Parathyroid adenoma (tissue), 2 donors: Measurements from ENCODE around the gene C16orf54.

Experiments used
- H2AFZ ChIP-seq: fragments of 300-600 bp; sonication (generic); one replicate; pipeline ENCODE4 v1.7.0; 2017; ENCODE audit warnings: antibody characterized with exemption, mild to moderate bottlenecking
- H3K27ac ChIP-seq: fragments of 300-600 bp; sonication (generic); one replicate; pipeline ENCODE4 v1.7.0; 2017
- H3K27me3 ChIP-seq: fragments of 300-600 bp; sonication (generic); one replicate; pipeline ENCODE4 v1.7.0; 2017; ENCODE audit warnings: low read length; ENCODE audit not compliant: control insufficient read depth, insufficient read depth
- H3K36me3 ChIP-seq: fragments of 300-600 bp; sonication (generic); one replicate; pipeline ENCODE4 v1.7.0; 2017; ENCODE audit warnings: low read length; ENCODE audit not compliant: control insufficient read depth, insufficient read depth
- H3K4me1 ChIP-seq: fragments of 300-600 bp; sonication (generic); one replicate; pipeline ENCODE4 v1.7.0; 2017; ENCODE audit warnings: control low read depth
- H3K4me2 ChIP-seq: fragments of 300-600 bp; sonication (generic); one replicate; pipeline ENCODE4 v1.7.0; 2017; ENCODE audit warnings: low read length
- H3K4me3 ChIP-seq: fragments of 300-600 bp; sonication (generic); one replicate; pipeline ENCODE4 v1.7.0; 2017; ENCODE audit warnings: low read depth, low read length
- H3K79me2 ChIP-seq: fragments of 300-600 bp; sonication (generic); one replicate; pipeline ENCODE4 v1.7.0; 2017; ENCODE audit warnings: control low read depth
- H3K9ac ChIP-seq: fragments of 300-600 bp; sonication (generic); one replicate; pipeline ENCODE4 v1.7.0; 2017; ENCODE audit warnings: mild to moderate bottlenecking
- H3K9me3 ChIP-seq: fragments of 300-600 bp; sonication (generic); one replicate; pipeline ENCODE4 v1.7.0; 2017; ENCODE audit warnings: low read length; ENCODE audit not compliant: control insufficient read depth
- TF ChIP-seq, protein P1 (sequence below): fragments of 300-600 bp; sonication (generic); IDR thresholded peaks from one replicate; pipeline ENCODE4 v1.7.0; 2017; ENCODE audit warnings: antibody characterized with exemption, mild to moderate bottlenecking
- donor health status: primary hyperparathyroidism.

C16orf54 gene

DNA sequence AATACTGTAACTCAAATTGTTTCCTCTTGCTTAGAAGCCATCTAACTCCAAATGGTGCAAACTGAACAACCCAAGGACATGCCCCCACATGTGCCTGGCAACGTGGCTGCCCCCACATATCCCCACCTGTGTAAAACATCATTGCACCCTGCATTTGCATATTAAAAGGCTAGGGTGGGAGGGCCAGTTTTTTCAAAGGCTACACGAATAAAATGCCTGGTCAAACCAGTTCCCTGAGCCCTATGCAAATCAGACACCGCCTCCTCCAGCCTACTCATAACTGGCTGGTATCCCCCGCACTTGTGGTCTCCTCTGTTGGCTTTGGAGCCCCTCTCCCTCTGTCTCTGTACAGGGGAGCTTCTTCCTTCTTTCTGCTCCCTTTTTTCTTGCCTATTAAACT is 26.7 kb downstream of the C16orf54 start:
- no peak overlapping the region for H3K9ac ChIP-seq

DNA sequence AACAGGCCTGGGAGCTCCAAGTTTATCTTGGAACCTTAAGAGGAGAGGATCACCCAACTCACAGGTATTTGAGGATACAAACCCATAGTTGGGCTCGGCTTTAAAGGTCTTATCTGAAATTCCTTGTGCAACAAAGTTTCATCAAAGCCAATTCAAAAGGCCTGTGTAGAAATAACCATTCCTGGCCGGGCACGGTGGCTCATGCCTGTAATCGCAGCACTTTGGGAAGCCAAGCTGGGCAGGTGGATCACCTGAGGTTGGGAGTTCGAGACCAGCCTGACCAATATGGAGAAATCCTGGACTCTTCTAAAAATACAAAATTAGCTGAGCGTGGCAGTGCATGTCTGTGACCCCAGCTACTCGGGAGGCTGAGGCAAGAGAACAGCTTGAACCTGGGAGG is 28.7 kb downstream of the C16orf54 start:
- no peak overlapping the region for H3K27ac ChIP-seq
- H3K9ac ChIP-seq: no peak overlapping the region
- no peaks in the 10 kb centered on the region for H3K9me3 ChIP-seq
- H2AFZ ChIP-seq: no peak overlapping the region
- H3K4me3 ChIP-seq: no peak overlapping the region
- H3K36me3 ChIP-seq: no peaks in the 10 kb centered on the region
- H3K4me1 ChIP-seq: no peaks in the 10 kb centered on the region
- no peaks in the 10 kb centered on the region for H3K79me2 ChIP-seq
- H3K4me2 ChIP-seq: no peak overlapping the region
- TF ChIP-seq, protein P1, sequence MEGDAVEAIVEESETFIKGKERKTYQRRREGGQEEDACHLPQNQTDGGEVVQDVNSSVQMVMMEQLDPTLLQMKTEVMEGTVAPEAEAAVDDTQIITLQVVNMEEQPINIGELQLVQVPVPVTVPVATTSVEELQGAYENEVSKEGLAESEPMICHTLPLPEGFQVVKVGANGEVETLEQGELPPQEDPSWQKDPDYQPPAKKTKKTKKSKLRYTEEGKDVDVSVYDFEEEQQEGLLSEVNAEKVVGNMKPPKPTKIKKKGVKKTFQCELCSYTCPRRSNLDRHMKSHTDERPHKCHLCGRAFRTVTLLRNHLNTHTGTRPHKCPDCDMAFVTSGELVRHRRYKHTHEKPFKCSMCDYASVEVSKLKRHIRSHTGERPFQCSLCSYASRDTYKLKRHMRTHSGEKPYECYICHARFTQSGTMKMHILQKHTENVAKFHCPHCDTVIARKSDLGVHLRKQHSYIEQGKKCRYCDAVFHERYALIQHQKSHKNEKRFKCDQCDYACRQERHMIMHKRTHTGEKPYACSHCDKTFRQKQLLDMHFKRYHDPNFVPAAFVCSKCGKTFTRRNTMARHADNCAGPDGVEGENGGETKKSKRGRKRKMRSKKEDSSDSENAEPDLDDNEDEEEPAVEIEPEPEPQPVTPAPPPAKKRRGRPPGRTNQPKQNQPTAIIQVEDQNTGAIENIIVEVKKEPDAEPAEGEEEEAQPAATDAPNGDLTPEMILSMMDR: no peak
- H3K27me3 ChIP-seq: no peaks in the 10 kb centered on the region

More for the DNA sequence above, 26.7 kb downstream of the C16orf54 start:
- Histone ChIP-seq H3K79me2 (no peaks in the 10 kb centered on the region), H2AFZ (no peak overlapping the region), H3K36me3 (no peaks in the 10 kb centered on the region), H3K9me3 (no peaks in the 10 kb centered on the region), H3K4me1 (no peaks in the 10 kb centered on the region), H3K27me3 (no peaks in the 10 kb centered on the region), H3K27ac (no peak overlapping the region), H3K4me3 (no peak overlapping the region), H3K4me2 (no peak overlapping the region)
- TF ChIP-seq, protein P1: no peak

- peak overlapping the region; percentile 38 for H2AFZ ChIP-seq
- H3K9ac ChIP-seq: no peak overlapping the region
- H3K4me2 ChIP-seq: no peak overlapping the region
- no peaks in the 10 kb centered on the region for H3K79me2 ChIP-seq
- H3K27me3 ChIP-seq: no peaks in the 10 kb centered on the region
- no peaks in the 10 kb centered on the region for H3K36me3 ChIP-seq
- H3K4me3 ChIP-seq: no peak overlapping the region
- TF ChIP-seq, protein P1: no peak
- H3K27ac ChIP-seq: no peak overlapping the region
- H3K9me3 ChIP-seq: no peaks in the 10 kb centered on the region
- no peaks in the 10 kb centered on the region for H3K4me1 ChIP-seq
Observed at GRCh38 chr16:29714972-29715371, 30.8 kb downstream of the C16orf54 start.

GRCh38 chr16:29714396-29714795 is 31.4 kb downstream of the C16orf54 start:
- TF ChIP-seq, protein P1: no peak
- no peaks in the 10 kb centered on the region for H3K9me3 ChIP-seq
- H3K9ac ChIP-seq: no peak overlapping the region
- H3K4me3 ChIP-seq: no peak overlapping the region
- H2AFZ ChIP-seq: peak overlapping the region; percentile 38
- H3K27me3 ChIP-seq: no peaks in the 10 kb centered on the region
- no peak overlapping the region for H3K4me2 ChIP-seq
- no peak overlapping the region for H3K27ac ChIP-seq
- H3K4me1 ChIP-seq: no peaks in the 10 kb centered on the region
- H3K79me2 ChIP-seq: no peaks in the 10 kb centered on the region
- no peaks in the 10 kb centered on the region for H3K36me3 ChIP-seq

DNA sequence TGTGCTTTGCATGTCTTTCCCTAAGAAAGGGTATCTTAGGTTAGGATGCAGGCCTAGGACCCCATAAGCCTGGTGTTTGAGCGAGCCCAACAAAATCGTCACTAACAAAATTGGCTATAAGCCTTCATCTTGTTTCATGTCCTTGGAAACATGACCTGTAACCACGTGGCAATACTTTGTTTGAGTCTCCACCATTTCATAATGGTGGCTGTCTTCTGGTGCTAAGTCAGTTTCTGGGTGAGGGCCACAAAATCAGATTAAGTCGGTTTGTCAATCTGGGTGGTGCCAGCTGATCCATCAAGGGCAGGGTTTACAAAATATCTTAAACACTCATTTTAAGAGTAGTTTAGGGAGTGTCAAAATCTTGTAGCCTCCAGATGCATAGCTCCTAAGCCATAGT is 33.0 kb downstream of the C16orf54 start:
- Histone ChIP-seq H3K4me3 (no peak overlapping the region), H3K9ac (no peak overlapping the region), H2AFZ (peak overlapping the region; percentile 43), H3K27me3 (no peaks in the 10 kb centered on the region), H3K4me1 (no peaks in the 10 kb centered on the region), H3K36me3 (no peaks in the 10 kb centered on the region), H3K9me3 (no peaks in the 10 kb centered on the region), H3K27ac (no peak overlapping the region), H3K4me2 (no peak overlapping the region), H3K79me2 (no peaks in the 10 kb centered on the region)
- TF ChIP-seq, protein P1: no peak
